HG03139 (cell line): ENCODE data around the gene MED12L.

Experiments
- ATAC-seq: cut with Tn5 transposase; IDR thresholded peaks from one replicate; pipeline ENCODE4 v1.9.1; 2021; ENCODE audit not compliant: unreplicated experiment

Gene MED12L

GRCh38 chr3:151086484-151087456, 1.3 kb downstream of the MED12L start:
- ATAC-seq = peak; percentile 71

- ATAC-seq = no peak
These were observed 2.2 kb downstream of the MED12L start for GRCh38 chr3:151087648-151088047.

GRCh38 chr3:151091685-151092345, 6.4 kb downstream of the MED12L start:
- no peak for ATAC-seq

GRCh38 chr3:151093148-151093547, 7.7 kb downstream of the MED12L start:
- no peak for ATAC-seq

GRCh38 chr3:151093905-151094304, 8.4 kb downstream of the MED12L start:
- peak; percentile 54 for ATAC-seq

GRCh38 chr3:151096716-151097115, 11.3 kb downstream of the MED12L start:
- no peak for ATAC-seq

- ATAC-seq = no peak
These were observed 14.6 kb downstream of the MED12L start for GRCh38 chr3:151100076-151100475.

- no peak for ATAC-seq
These were observed 16.0 kb downstream of the MED12L start for GRCh38 chr3:151101270-151101969.

- ATAC-seq = no peak
These were observed 20.8 kb downstream of the MED12L start for GRCh38 chr3:151106311-151106710.

GRCh38 chr3:151107177-151107576, 21.7 kb downstream of the MED12L start:
- ATAC-seq = no peak

GRCh38 chr3:151107701-151108100, 22.2 kb downstream of the MED12L start:
- no peak for ATAC-seq

- no peak for ATAC-seq
These were observed 23.9 kb downstream of the MED12L start for GRCh38 chr3:151109286-151109800.

- no peak for ATAC-seq
These were observed 27.3 kb downstream of the MED12L start for GRCh38 chr3:151112731-151113130.

- ATAC-seq = no peak
These were observed 27.9 kb downstream of the MED12L start for GRCh38 chr3:151113343-151113742.

GRCh38 chr3:151117047-151117446, 31.6 kb downstream of the MED12L start:
- no peak for ATAC-seq

GRCh38 chr3:151119188-151119587, 33.7 kb downstream of the MED12L start:
- ATAC-seq = no peak

- no peak for ATAC-seq
These were observed 34.9 kb downstream of the MED12L start for GRCh38 chr3:151120409-151120808.

GRCh38 chr3:151121016-151121415, 35.6 kb downstream of the MED12L start:
- no peak for ATAC-seq

- no peak for ATAC-seq
These were observed 38.4 kb downstream of the MED12L start for GRCh38 chr3:151123827-151124226.

- ATAC-seq = no peak
These were observed 39.0 kb downstream of the MED12L start for GRCh38 chr3:151124476-151124875.

GRCh38 chr3:151130428-151130827, 45.0 kb downstream of the MED12L start:
- ATAC-seq = no peak
